ENCODE data around the gene CUEDC1.

GRCh38 chr17:57818066-57818465, 137.1 kb downstream of the CUEDC1 start:
- TF ChIP-seq, protein P1, sequence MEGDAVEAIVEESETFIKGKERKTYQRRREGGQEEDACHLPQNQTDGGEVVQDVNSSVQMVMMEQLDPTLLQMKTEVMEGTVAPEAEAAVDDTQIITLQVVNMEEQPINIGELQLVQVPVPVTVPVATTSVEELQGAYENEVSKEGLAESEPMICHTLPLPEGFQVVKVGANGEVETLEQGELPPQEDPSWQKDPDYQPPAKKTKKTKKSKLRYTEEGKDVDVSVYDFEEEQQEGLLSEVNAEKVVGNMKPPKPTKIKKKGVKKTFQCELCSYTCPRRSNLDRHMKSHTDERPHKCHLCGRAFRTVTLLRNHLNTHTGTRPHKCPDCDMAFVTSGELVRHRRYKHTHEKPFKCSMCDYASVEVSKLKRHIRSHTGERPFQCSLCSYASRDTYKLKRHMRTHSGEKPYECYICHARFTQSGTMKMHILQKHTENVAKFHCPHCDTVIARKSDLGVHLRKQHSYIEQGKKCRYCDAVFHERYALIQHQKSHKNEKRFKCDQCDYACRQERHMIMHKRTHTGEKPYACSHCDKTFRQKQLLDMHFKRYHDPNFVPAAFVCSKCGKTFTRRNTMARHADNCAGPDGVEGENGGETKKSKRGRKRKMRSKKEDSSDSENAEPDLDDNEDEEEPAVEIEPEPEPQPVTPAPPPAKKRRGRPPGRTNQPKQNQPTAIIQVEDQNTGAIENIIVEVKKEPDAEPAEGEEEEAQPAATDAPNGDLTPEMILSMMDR (conservative IDR thresholded peaks at IDR 0.05; ENCODE audit: low read depth, low read length) = no peak
- TF ChIP-seq EZH2 (IDR thresholded peaks at IDR 0.05; ENCODE audit: borderline replicate concordance, low read depth, low read length, poor library complexity, severe bottlenecking) = no peak
